IMR-90 (cell line): Measurements from ENCODE around the gene PDE4B. TPM values are rescaled to one million over a fixed set of nuclear protein-coding genes. Genes with fewer than 3 reads are reported as not detected.

Source experiments
- ATAC-seq: fragments of 200-7000 bp; cut with Tn5 transposase; 2 replicates; pipeline ENCODE4 v1.9.1; 2020; ENCODE audit warnings: low read depth, mild to moderate bottlenecking, moderate library complexity
- BruUV-seq: library from RNA; stranded (reverse); fragments of 400-500 nt; replicated peaks from 2 replicates; lab custom pipeline; 2021; lab: Mats Ljungman, UMichigan
- CTCF ChIA-PET: fragments of 300-600 bp; formaldehyde crosslinking; extraction: SDS; loops from one replicate; lab custom pipeline; 2021; ENCODE audit warnings: antibody characterized with exemption; lab: Yijun Ruan, JAX
- POLR2A ChIA-PET: fragments of 300-600 bp; sonication (Branson Sonifier 250); formaldehyde crosslinking; loops from one replicate; lab custom pipeline; 2022; ENCODE audit warnings: antibody characterized with exemption; ENCODE audit not compliant: unreplicated experiment; lab: Charles Lee
- DNase-seq: peaks from one replicate; pipeline ENCODE4 v3.0.0; 2013
- H2AFZ ChIP-seq: replicated peaks from 2 replicates; pipeline ENCODE3; 2013; ENCODE audit warnings: low read length, mild to moderate bottlenecking; ENCODE audit not compliant: poor library complexity
- H2AK5ac ChIP-seq: 2 replicates; pipeline ENCODE4 v1.6.1; 2013; ENCODE audit warnings: low read depth, low read length, inconsistent platforms
- H2AK9ac ChIP-seq: replicated peaks from 2 replicates; pipeline ENCODE3; 2013; ENCODE audit warnings: mild to moderate bottlenecking, low read depth, low read length, moderate library complexity; ENCODE audit not compliant: poor library complexity
- H2BK120ac ChIP-seq: 2 replicates; pipeline ENCODE4 v1.6.1; 2013; ENCODE audit warnings: low read depth, low read length, inconsistent platforms
- H2BK15ac ChIP-seq: 3 replicates; pipeline ENCODE4 v1.6.1; 2013; ENCODE audit warnings: low read depth, low read length, inconsistent platforms
- H2BK20ac ChIP-seq: 2 replicates; pipeline ENCODE4 v1.6.1; 2013; ENCODE audit warnings: low read depth, mild to moderate bottlenecking, inconsistent platforms, low read length, moderate library complexity
- H2BK5ac ChIP-seq: 2 replicates; pipeline ENCODE4 v1.6.1; 2013; ENCODE audit warnings: mild to moderate bottlenecking, low read depth, low read length, inconsistent platforms; ENCODE audit not compliant: poor library complexity, severe bottlenecking
- H3K14ac ChIP-seq: replicated peaks from 2 replicates; pipeline ENCODE4 v1.6.1; 2013; ENCODE audit warnings: low read depth, low read length, inconsistent platforms
- H3K18ac ChIP-seq: 2 replicates; pipeline ENCODE4 v1.6.1; 2013; ENCODE audit warnings: low read depth, low read length, control low read depth
- H3K23ac ChIP-seq: 2 replicates; pipeline ENCODE4 v1.6.1; 2013; ENCODE audit warnings: low read depth, low read length, inconsistent platforms
- H3K27ac ChIP-seq: 2 replicates; pipeline ENCODE4 v1.5.1; 2013; ENCODE audit warnings: mild to moderate bottlenecking, control low read depth, low read length; ENCODE audit not compliant: insufficient read depth
- H3K27me3 ChIP-seq: 2 replicates; pipeline ENCODE4 v1.6.1; 2013; ENCODE audit warnings: low read length; ENCODE audit not compliant: control insufficient read depth, insufficient read depth
- H3K36me3 ChIP-seq: 2 replicates; pipeline ENCODE4 v1.6.1; 2013; ENCODE audit warnings: low read length, mixed read lengths; ENCODE audit not compliant: control insufficient read depth, insufficient read depth
- H3K4ac ChIP-seq: 2 replicates; pipeline ENCODE4 v1.6.1; 2013; ENCODE audit warnings: low read depth, low read length, inconsistent platforms
- H3K4me1 ChIP-seq: 2 replicates; pipeline ENCODE4 v1.6.1; 2013; ENCODE audit warnings: low read length, mixed read lengths; ENCODE audit not compliant: control insufficient read depth, insufficient read depth
- H3K4me2 ChIP-seq: 2 replicates; pipeline ENCODE4 v1.6.1; 2013; ENCODE audit warnings: low read depth, mild to moderate bottlenecking, control low read depth, low read length, moderate library complexity
- H3K4me3 ChIP-seq: 2 replicates; pipeline ENCODE4 v1.5.1; 2013; ENCODE audit warnings: low read depth, mild to moderate bottlenecking, control low read depth, low read length, moderate library complexity; ENCODE audit not compliant: insufficient read depth
- H3K56ac ChIP-seq: 2 replicates; pipeline ENCODE4 v1.6.1; 2013; ENCODE audit warnings: low read length, inconsistent platforms; ENCODE audit not compliant: insufficient read depth; ENCODE audit errors: extremely low read depth
- H3K79me1 ChIP-seq, 2 experiments: 2 replicates each; pipeline ENCODE4 v1.6.1; 2013; ENCODE audit warnings: low read length in 2 of 2, inconsistent platforms in 1 of 2, low read depth in 1 of 2
- H3K9ac ChIP-seq: 2 replicates; pipeline ENCODE4 v1.6.1; 2013; ENCODE audit warnings: low read depth, low read length, control low read depth
- H3K9me1 ChIP-seq: 2 replicates; pipeline ENCODE4 v1.6.1; 2013; ENCODE audit warnings: low read length, inconsistent platforms; ENCODE audit not compliant: insufficient read depth
- H3K9me3 ChIP-seq: 2 replicates; pipeline ENCODE4 v1.6.1; 2013; ENCODE audit warnings: low read length; ENCODE audit not compliant: control insufficient read depth, insufficient read depth
- H4K20me1 ChIP-seq: 2 replicates; pipeline ENCODE4 v1.6.1; 2013; ENCODE audit warnings: low read length, inconsistent platforms; ENCODE audit not compliant: insufficient read depth
- H4K5ac ChIP-seq: 2 replicates; pipeline ENCODE4 v1.6.1; 2013; ENCODE audit warnings: mild to moderate bottlenecking, low read depth, low read length, control low read depth
- H4K8ac ChIP-seq, 2 experiments: 2 replicates each; pipeline ENCODE4 v1.6.1; 2013; ENCODE audit warnings: low read depth in 2 of 2, low read length in 2 of 2, control low read depth in 1 of 2, inconsistent platforms in 1 of 2
- H4K91ac ChIP-seq: 2 replicates; pipeline ENCODE4 v1.6.1; 2013; ENCODE audit warnings: low read depth, low read length, inconsistent platforms; ENCODE audit not compliant: insufficient read depth
- BHLHE40 ChIP-seq: fragments of 150-350 bp; IDR thresholded peaks from 2 replicates; pipeline ENCODE4 v1.6.1; 2016; ENCODE audit warnings: mild to moderate bottlenecking, low read depth, low read length
- CEBPB ChIP-seq: IDR thresholded peaks from 2 replicates; pipeline ENCODE4 v1.6.1; 2012; ENCODE audit warnings: low read depth, low read length, improper control_type of control experiment
- CHD1 ChIP-seq: IDR thresholded peaks from 2 replicates; pipeline ENCODE4 v1.6.1; 2012; ENCODE audit warnings: low read depth, low read length, improper control_type of control experiment
- CTCF ChIP-seq: conservative IDR thresholded peaks from 2 replicates; pipeline ENCODE4 v1.5.1; 2012; ENCODE audit warnings: mild to moderate bottlenecking, low read depth, low read length, improper control_type of control experiment
- ELK1 ChIP-seq: fragments of 150-350 bp; IDR thresholded peaks from 2 replicates; pipeline ENCODE4 v1.6.1; 2016; ENCODE audit warnings: low read depth, mild to moderate bottlenecking, low read length, moderate library complexity, borderline replicate concordance
- FOS ChIP-seq: fragments of 150-350 bp; IDR thresholded peaks from 2 replicates; pipeline ENCODE4 v1.6.1; 2016; ENCODE audit warnings: low read depth, low read length
- MAFK ChIP-seq: IDR thresholded peaks from 2 replicates; pipeline ENCODE4 v1.6.1; 2012; ENCODE audit warnings: low read depth, low read length, improper control_type of control experiment
- MAZ ChIP-seq: IDR thresholded peaks from 2 replicates; pipeline ENCODE4 v1.6.1; 2012; ENCODE audit warnings: low read depth, mild to moderate bottlenecking, low read length, improper control_type of control experiment, moderate library complexity, borderline replicate concordance
- MXI1 ChIP-seq: IDR thresholded peaks from 2 replicates; pipeline ENCODE4 v1.6.1; 2012; ENCODE audit warnings: low read depth, mild to moderate bottlenecking, low read length, moderate library complexity, borderline replicate concordance
- NFE2L2 ChIP-seq: fragments of 150-350 bp; IDR thresholded peaks from 2 replicates; pipeline ENCODE4 v1.6.1; 2016; ENCODE audit warnings: low read depth, mild to moderate bottlenecking, low read length
- POLR2A ChIP-seq: IDR thresholded peaks from 2 replicates; pipeline ENCODE4 v1.6.1; 2012; ENCODE audit warnings: mild to moderate bottlenecking, low read depth, low read length
- RAD21 ChIP-seq: IDR thresholded peaks from 2 replicates; pipeline ENCODE4 v1.6.1; 2012; ENCODE audit warnings: low read length, improper control_type of control experiment
- RFX5 ChIP-seq: IDR thresholded peaks from 2 replicates; pipeline ENCODE4 v1.8.0; 2012; ENCODE audit warnings: low read depth, mild to moderate bottlenecking, low read length, moderate library complexity
- SMC3 ChIP-seq: fragments of 150-350 bp; IDR thresholded peaks from 2 replicates; pipeline ENCODE4 v1.6.1; 2016; ENCODE audit warnings: low read depth, mild to moderate bottlenecking, antibody characterized with exemption, low read length, moderate library complexity
- WGBS, 2 experiments: methylation state at CpG; one replicate each; pipeline versions ENCODE4 v1.1.5 to v1.1.7; 2013; ENCODE audit warnings: missing lambda C conversion rate in 2 of 2; ENCODE audit not compliant: insufficient read length in 1 of 2; ENCODE audit errors: extremely low coverage in 2 of 2; 5-methylcytosine and 5-hydroxymethylcytosine counted together
- dilution Hi-C: fragments of 300-500 bp; cut with HindIII; formaldehyde crosslinking; loops from one replicate; pipeline ENCODE4 v1.14.3; 2018; ENCODE audit warnings: low sequenced_read_pairs; ENCODE audit not compliant: unreplicated experiment
- in situ Hi-C: fragments of 300-500 bp; cut with MboI; formaldehyde crosslinking; loops from 3 replicates; pipeline ENCODE4 v1.14.3; 2019; ENCODE audit warnings: low sequenced_read_pairs, inconsistent platforms, mixed read lengths
- intact Hi-C: fragments of 100-400 bp; cut with micrococcal nuclease; formaldehyde crosslinking; loops from 2 replicates; pipeline ENCODE4 v1.10.0; 2022
- polyA plus RNA-seq, 3 experiments: library from polyadenylated mRNA; depleted of rRNA; stranded (reverse); fragments of >200 nt; gene quantifications; 2 replicates each; pipeline ENCODE4 v1.2.3, GENCODE V29; 2012; ENCODE audit warnings: low replicate concordance in 1 of 3
- total RNA-seq: library from RNA; depleted of rRNA; stranded (reverse); fragments of >200 nt; gene quantifications from 2 replicates; pipeline ENCODE4 v1.2.3, GENCODE V29; 2012
- TF ChIP-seq, protein P1 (sequence below): fragments of 150-350 bp; IDR thresholded peaks from 2 replicates; pipeline ENCODE4 v1.6.1; 2017; ENCODE audit warnings: mild to moderate bottlenecking, antibody characterized with exemption, low read length, low read depth

PDE4B gene
- total and polyA plus RNA-seq, 2 of the 4 experiments (the other 2 are of a cell fraction): 5.8 to 21.3 TPM

DNA sequence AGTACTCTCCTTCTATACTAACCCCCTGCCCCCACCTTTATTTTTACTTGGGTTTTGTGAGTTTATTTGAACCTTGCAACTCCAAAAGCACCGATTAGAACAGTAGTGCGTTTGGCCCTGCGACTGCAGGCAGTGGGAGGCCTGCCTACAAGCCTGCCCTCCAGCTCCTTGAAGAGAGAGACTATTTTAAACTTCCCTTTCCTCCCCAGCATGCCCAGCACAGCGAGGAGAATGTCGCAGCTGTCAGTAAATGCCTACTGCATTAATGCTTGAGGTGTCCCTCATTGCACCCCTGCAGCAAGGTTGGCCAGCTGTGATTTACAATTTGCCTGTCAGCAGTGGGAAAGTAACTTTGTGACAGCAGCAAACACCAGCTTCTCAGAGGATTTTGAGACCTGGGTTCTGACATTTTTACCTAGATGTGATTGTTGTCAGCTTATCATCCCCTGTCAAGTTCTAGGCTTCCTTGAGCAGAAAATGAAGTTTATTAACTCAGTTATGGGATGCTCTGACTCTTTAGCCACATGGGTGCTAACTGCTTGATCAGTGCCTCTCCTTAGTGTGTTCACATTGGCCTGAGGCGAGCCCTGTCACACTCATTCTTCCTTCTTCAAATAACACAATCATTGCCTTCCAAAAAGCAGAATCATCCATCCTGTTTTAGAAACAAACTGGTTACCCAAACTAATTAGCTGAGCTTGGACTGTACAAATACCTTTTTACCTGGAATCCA, 170.6 kb downstream of the PDE4B start:
- no peak overlapping the region for H3K4me2 ChIP-seq
- H3K36me3 ChIP-seq: no peaks in the 10 kb centered on the region
- H2BK120ac ChIP-seq: no peak overlapping the region
- no peak overlapping the region for H2AK9ac ChIP-seq
- no peaks in the 10 kb centered on the region for H4K20me1 ChIP-seq
- H2AK5ac ChIP-seq: no peak overlapping the region
- BruUV-seq: no TSS peak
- no peak overlapping the region for H4K91ac ChIP-seq
- no peaks in the 10 kb centered on the region for H3K27me3 ChIP-seq
- no peak for ATAC-seq
- H3K4ac ChIP-seq: no peak overlapping the region
- in situ Hi-C loops (loop anchor here (25.0 kb wide), 1 partner anchor 749 kb away; no protein-coding TSS in a partner anchor), intact Hi-C loops (no loop called here), dilution Hi-C loops (no loop called here)
- H3K56ac ChIP-seq: no peak overlapping the region
- no peak overlapping the region for H4K5ac ChIP-seq
- 86% methylated on average over 1 of the region's 6 CpGs; no CpG with 5 or more reads in 1 of the 2 experiments for WGBS, 2 experiments
- ChIA-PET POLR2A (interaction anchor here (0.6 kb wide), 1 partner anchor 30 kb away, joined by 3 read pairs; no protein-coding TSS in a partner anchor), CTCF (interaction anchor here (1.1 to 5.9 kb wide), 3 partner anchors 240 to 483 kb away, joined by 3 to 43 read pairs (median 4); no protein-coding TSS in a partner anchor)
- H3K18ac ChIP-seq: no peak overlapping the region
- H3K27ac ChIP-seq: no peak overlapping the region
- DNase-seq: no peak
- no peaks in the 10 kb centered on the region for H3K9me3 ChIP-seq
- H3K79me1 ChIP-seq: no peaks in the 10 kb centered on the region
- no peaks in the 10 kb centered on the region for H3K4me1 ChIP-seq
- no peak overlapping the region for H2BK15ac ChIP-seq
- H3K14ac ChIP-seq: no peak overlapping the region
- no peak overlapping the region for H4K8ac ChIP-seq
- H3K9ac ChIP-seq: no peak overlapping the region
- no peak overlapping the region for H2BK5ac ChIP-seq
- no peak overlapping the region for H2BK20ac ChIP-seq
- H3K23ac ChIP-seq: no peak overlapping the region
- no peak overlapping the region for H2AFZ ChIP-seq
- no peaks in the 10 kb centered on the region for H3K9me1 ChIP-seq
- H3K4me3 ChIP-seq: no peak overlapping the region
- no peak for TF ChIP-seq RFX5
- TF ChIP-seq CHD1: no peak
- TF ChIP-seq MXI1: no peak
- TF ChIP-seq CTCF: no peak
- TF ChIP-seq, protein P1, sequence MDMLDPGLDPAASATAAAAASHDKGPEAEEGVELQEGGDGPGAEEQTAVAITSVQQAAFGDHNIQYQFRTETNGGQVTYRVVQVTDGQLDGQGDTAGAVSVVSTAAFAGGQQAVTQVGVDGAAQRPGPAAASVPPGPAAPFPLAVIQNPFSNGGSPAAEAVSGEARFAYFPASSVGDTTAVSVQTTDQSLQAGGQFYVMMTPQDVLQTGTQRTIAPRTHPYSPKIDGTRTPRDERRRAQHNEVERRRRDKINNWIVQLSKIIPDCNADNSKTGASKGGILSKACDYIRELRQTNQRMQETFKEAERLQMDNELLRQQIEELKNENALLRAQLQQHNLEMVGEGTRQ: no peak
- TF ChIP-seq CEBPB: no peak
- TF ChIP-seq POLR2A: no peak
- no peak for TF ChIP-seq RAD21
- no peak for TF ChIP-seq FOS
- TF ChIP-seq BHLHE40: no peak
- no peak for TF ChIP-seq NFE2L2
- TF ChIP-seq SMC3: no peak
- no peak for TF ChIP-seq MAZ
- no peak for TF ChIP-seq ELK1
- TF ChIP-seq MAFK: no peak
